Vagina (tissue), 2 donors: ENCODE results near the gene LIN7C. TPM values are rescaled to one million over a fixed set of nuclear protein-coding genes. Genes with fewer than 3 reads are reported as not detected.

Source experiments
- DNase-seq, 2 donors: peaks; one replicate each; pipeline ENCODE4 v3.0.0-alpha.2; 2017; ENCODE audit errors: extremely low spot score in 2 of 2
- H3K27ac ChIP-seq: fragments of 200-600 bp; sonication (generic); one replicate; pipeline ENCODE4 v1.5.1; 2019
- H3K27me3 ChIP-seq: fragments of 200-600 bp; sonication (generic); one replicate; pipeline ENCODE4 v1.5.1; 2019
- H3K36me3 ChIP-seq, 2 donors: fragments of 200-600 bp; sonication (generic); one replicate each; pipeline ENCODE4 v1.5.1; 2017 to 2019
- H3K4me1 ChIP-seq: fragments of 200-600 bp; sonication (generic); one replicate; pipeline ENCODE4 v1.5.1; 2019
- H3K4me3 ChIP-seq, 2 donors: fragments of 200-600 bp; sonication (generic); 1 replicate in 1 of 2; 2 replicates in 1 of 2; pipeline ENCODE4 v1.5.1; 2016 to 2019
- H3K9me3 ChIP-seq: fragments of 200-600 bp; sonication (generic); one replicate; pipeline ENCODE4 v1.5.1; 2019
- CTCF ChIP-seq, 3 experiments: fragments of 450-650 bp in 2 of 3; fragments of 200-600 bp in 1 of 3; sonication (generic) in 1 of 3; IDR thresholded peaks; one replicate each; pipeline ENCODE4 v1.5.1; 2017 to 2019; ENCODE audit warnings: antibody characterized with exemption in 3 of 3, mild to moderate bottlenecking in 2 of 3, moderate library complexity in 2 of 3
- POLR2A ChIP-seq, 2 donors: fragments of 450-650 bp; IDR thresholded peaks; one replicate each; pipeline ENCODE4 v1.6.1; 2017; ENCODE audit warnings: antibody characterized with exemption in 2 of 2, mild to moderate bottlenecking in 2 of 2, moderate library complexity in 2 of 2
- POLR2AphosphoS5 ChIP-seq, 2 donors: sonication (generic); formaldehyde crosslinking; IDR thresholded peaks; one replicate each; pipeline ENCODE4 v1.9.0; 2017; ENCODE audit warnings: antibody characterized with exemption in 2 of 2, mild to moderate bottlenecking in 2 of 2, low read depth in 1 of 2; ENCODE audit not compliant: insufficient read depth in 1 of 2
- intact Hi-C: fragments of 100-400 bp; cut with DNase I; formaldehyde crosslinking; loops from one replicate; pipeline ENCODE4 v1.15.1; 2023
- total RNA-seq: library from RNA; depleted of rRNA; stranded (reverse); fragments of >200 nt; gene quantifications from one replicate; pipeline ENCODE4 v1.2.3, GENCODE V29; 2016

The LIN7C gene
- 30.9 TPM for total RNA-seq

DNA sequence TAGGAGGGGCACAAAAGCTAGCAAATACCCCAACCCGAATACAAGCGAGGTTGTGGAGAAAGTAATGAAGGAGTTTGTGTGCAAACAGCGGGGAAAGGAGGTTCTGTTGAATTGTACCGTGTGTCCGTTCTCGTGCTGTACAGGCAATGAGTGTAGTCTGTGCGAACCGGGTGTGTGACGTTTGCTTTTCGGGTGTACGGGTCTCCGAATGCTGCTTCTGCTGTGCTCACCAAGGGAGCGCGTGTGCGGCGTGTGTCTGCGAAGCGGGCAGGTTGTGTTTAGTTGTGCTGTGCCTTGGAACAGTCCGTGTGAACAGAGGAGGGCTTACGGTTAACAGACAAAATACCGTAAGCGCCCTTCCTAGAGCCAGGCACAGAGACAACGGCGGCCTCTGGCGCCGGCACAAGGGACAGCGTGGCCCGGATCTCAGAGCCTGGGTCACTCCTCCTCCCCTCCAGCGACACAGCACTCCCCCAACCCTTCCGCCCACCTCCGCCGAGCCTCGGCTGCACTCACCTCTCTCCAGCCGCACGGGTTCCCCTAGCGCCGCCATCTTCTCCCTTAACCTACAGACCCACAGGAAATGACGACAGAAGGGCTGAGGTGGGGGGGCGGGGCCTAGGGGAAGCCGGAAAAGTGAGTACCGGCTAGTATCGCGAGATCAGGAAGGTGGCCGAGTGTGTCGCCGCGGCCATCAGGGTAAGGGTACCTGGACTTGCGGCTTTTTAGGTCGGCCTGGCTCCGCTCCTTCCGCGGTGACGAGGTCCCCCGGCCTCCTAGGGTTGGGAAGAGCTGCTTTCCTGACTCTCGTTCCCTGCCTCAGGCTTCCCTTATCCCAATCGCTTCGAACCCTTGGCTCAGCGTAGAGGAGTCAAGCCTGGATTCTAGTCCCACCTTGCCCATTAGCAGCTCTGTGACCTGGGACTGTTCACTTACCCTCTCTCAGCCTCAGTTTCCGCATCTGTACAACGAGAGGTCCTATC is at the start of gene LIN7C:
Gene LIN7C, minus strand, starts transcription at position 570 of the 983 bp plus-strand sequence. Its CDS starts 17 bp downstream, at position 553.
- Histone ChIP-seq H3K4me3 (peak within 1 kb of the TSS; percentile 87 to 89), H3K27ac (peak within 1 kb of the TSS; percentile 88), H3K27me3 (no peaks in the 10 kb centered on the region), H3K36me3 (no peaks in the 10 kb centered on the region), H3K9me3 (no peaks in the 10 kb centered on the region), H3K4me1 (peaks cover 51% of the 10 kb centered on the region)
- peak in 1 of 2 donors; percentile 80 for TF ChIP-seq POLR2A (IDR thresholded peaks at IDR 0.05)
- peak; percentile 90 to 94 for TF ChIP-seq POLR2AphosphoS5 (IDR thresholded peaks at IDR 0.05; ENCODE audit: insufficient read depth in 1 of 2, low read depth in 1 of 2)
- TF ChIP-seq CTCF (IDR thresholded peaks at IDR 0.05) = no peak
- intact Hi-C loops = no loop called here
- DNase-seq = peak; percentile 96 to 98

- intact Hi-C loops = no loop called here
- TF ChIP-seq POLR2AphosphoS5 (IDR thresholded peaks at IDR 0.05; ENCODE audit: insufficient read depth in 1 of 2, low read depth in 1 of 2) = no peak
- no peak for TF ChIP-seq POLR2A (IDR thresholded peaks at IDR 0.05)
- TF ChIP-seq CTCF (IDR thresholded peaks at IDR 0.05) = no peak
Observed at GRCh38 chr11:27555264-27555663, 48.7 kb upstream of the LIN7C start.

DNA sequence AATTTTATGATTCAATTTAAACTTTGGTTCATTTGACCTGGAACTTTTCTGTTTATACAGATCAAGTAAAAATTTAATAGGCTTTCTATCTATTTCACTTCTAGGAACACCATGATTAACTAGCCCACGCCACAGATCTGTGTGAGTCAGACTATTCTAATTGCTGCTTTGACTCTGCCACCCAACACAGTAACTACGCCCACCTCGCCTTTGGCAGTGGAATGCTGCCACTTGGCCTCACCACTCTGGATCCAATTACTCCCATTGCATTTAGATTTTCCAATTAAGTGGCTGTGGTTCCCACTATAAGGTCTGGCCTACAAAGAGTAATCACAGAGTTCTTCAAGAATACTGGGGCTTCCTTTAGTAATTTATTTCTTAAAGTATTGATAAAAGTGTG is 46.6 kb upstream of the LIN7C start:
- no peak for TF ChIP-seq POLR2A (IDR thresholded peaks at IDR 0.05)
- no peak for TF ChIP-seq CTCF (IDR thresholded peaks at IDR 0.05)
- TF ChIP-seq POLR2AphosphoS5 (IDR thresholded peaks at IDR 0.05; ENCODE audit: insufficient read depth in 1 of 2, low read depth in 1 of 2) = no peak
- intact Hi-C loops = no loop called here
- no peaks in the 10 kb centered on the region for H3K9me3 ChIP-seq
- H3K4me3 ChIP-seq = no peak overlapping the region
- no peaks in the 10 kb centered on the region for H3K4me1 ChIP-seq
- no peaks in the 10 kb centered on the region for H3K27me3 ChIP-seq
- H3K27ac ChIP-seq = no peak overlapping the region
- no peak for DNase-seq
- no peaks in the 10 kb centered on the region for H3K36me3 ChIP-seq

More at GRCh38 chr11:27555264-27555663, 48.7 kb upstream of the LIN7C start:
- Histone ChIP-seq H3K27ac (no peak overlapping the region), H3K9me3 (no peaks in the 10 kb centered on the region), H3K27me3 (no peaks in the 10 kb centered on the region), H3K4me3 (no peak overlapping the region), H3K36me3 (no peaks in the 10 kb centered on the region), H3K4me1 (no peaks in the 10 kb centered on the region)
- no peak for DNase-seq

- H3K36me3 ChIP-seq = no peaks in the 10 kb centered on the region
- no peak for TF ChIP-seq CTCF (IDR thresholded peaks at IDR 0.05)
- TF ChIP-seq POLR2AphosphoS5 (IDR thresholded peaks at IDR 0.05; ENCODE audit: insufficient read depth in 1 of 2, low read depth in 1 of 2) = no peak
- TF ChIP-seq POLR2A (IDR thresholded peaks at IDR 0.05) = no peak
- no peak for DNase-seq
- H3K4me1 ChIP-seq = no peaks in the 10 kb centered on the region
- no peak overlapping the region for H3K4me3 ChIP-seq
- H3K9me3 ChIP-seq = no peaks in the 10 kb centered on the region
- no peaks in the 10 kb centered on the region for H3K27me3 ChIP-seq
- intact Hi-C loops = no loop called here
- H3K27ac ChIP-seq = no peak overlapping the region
Observed at GRCh38 chr11:27552341-27552740, 45.8 kb upstream of the LIN7C start.

DNA sequence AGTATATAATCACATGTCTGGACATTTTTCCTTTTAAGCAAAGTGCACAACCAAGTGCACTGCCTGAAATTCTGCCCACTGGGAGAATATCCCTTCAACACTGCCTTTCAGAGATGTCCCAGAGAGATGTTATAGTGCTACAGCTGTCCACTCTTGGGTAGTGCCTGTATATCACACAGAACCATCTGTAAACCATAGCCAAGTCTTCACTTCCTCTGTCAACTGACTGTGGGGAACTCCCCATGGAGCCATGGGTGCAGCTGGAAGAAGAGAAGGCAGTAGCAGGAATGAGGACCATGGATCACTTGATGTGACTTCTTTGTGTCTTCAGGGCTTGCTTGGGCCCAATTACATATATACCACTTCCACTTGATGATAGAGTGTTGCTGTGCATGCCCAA is 44.6 kb upstream of the LIN7C start:
- no peak overlapping the region for H3K27ac ChIP-seq
- DNase-seq = no peak
- intact Hi-C loops = no loop called here

More for the DNA sequence above, 44.6 kb upstream of the LIN7C start:
- Histone ChIP-seq H3K9me3 (no peaks in the 10 kb centered on the region), H3K4me1 (no peaks in the 10 kb centered on the region), H3K36me3 (no peaks in the 10 kb centered on the region), H3K4me3 (no peak overlapping the region), H3K27me3 (no peaks in the 10 kb centered on the region)
- TF ChIP-seq CTCF (IDR thresholded peaks at IDR 0.05) (no peak), POLR2A (IDR thresholded peaks at IDR 0.05) (no peak), POLR2AphosphoS5 (IDR thresholded peaks at IDR 0.05; ENCODE audit: insufficient read depth in 1 of 2, low read depth in 1 of 2) (no peak)
